IMR-90 (cell line): ENCODE results near the gene NDUFAF2. TPM values are rescaled to one million over a fixed set of nuclear protein-coding genes. Genes with fewer than 3 reads are reported as not detected.

Experiments used
- ATAC-seq: fragments of 200-7000 bp; cut with Tn5 transposase; 2 replicates; pipeline ENCODE4 v1.9.1; 2020; ENCODE audit warnings: low read depth, mild to moderate bottlenecking, moderate library complexity
- BruUV-seq: library from RNA; stranded (reverse); fragments of 400-500 nt; replicated peaks from 2 replicates; lab custom pipeline; 2021; lab: Mats Ljungman, UMichigan
- CTCF ChIA-PET: fragments of 300-600 bp; formaldehyde crosslinking; extraction: SDS; loops from one replicate; lab custom pipeline; 2021; ENCODE audit warnings: antibody characterized with exemption; lab: Yijun Ruan, JAX
- POLR2A ChIA-PET: fragments of 300-600 bp; sonication (Branson Sonifier 250); formaldehyde crosslinking; loops from one replicate; lab custom pipeline; 2022; ENCODE audit warnings: antibody characterized with exemption; ENCODE audit not compliant: unreplicated experiment; lab: Charles Lee
- DNase-seq: peaks from one replicate; pipeline ENCODE4 v3.0.0; 2013
- H2AFZ ChIP-seq: replicated peaks from 2 replicates; pipeline ENCODE3; 2013; ENCODE audit warnings: low read length, mild to moderate bottlenecking; ENCODE audit not compliant: poor library complexity
- H2AK5ac ChIP-seq: 2 replicates; pipeline ENCODE4 v1.6.1; 2013; ENCODE audit warnings: low read depth, low read length, inconsistent platforms
- H2AK9ac ChIP-seq: replicated peaks from 2 replicates; pipeline ENCODE3; 2013; ENCODE audit warnings: mild to moderate bottlenecking, low read depth, low read length, moderate library complexity; ENCODE audit not compliant: poor library complexity
- H2BK120ac ChIP-seq: 2 replicates; pipeline ENCODE4 v1.6.1; 2013; ENCODE audit warnings: low read depth, low read length, inconsistent platforms
- H2BK15ac ChIP-seq: 3 replicates; pipeline ENCODE4 v1.6.1; 2013; ENCODE audit warnings: low read depth, low read length, inconsistent platforms
- H2BK20ac ChIP-seq: 2 replicates; pipeline ENCODE4 v1.6.1; 2013; ENCODE audit warnings: low read depth, mild to moderate bottlenecking, inconsistent platforms, low read length, moderate library complexity
- H2BK5ac ChIP-seq: 2 replicates; pipeline ENCODE4 v1.6.1; 2013; ENCODE audit warnings: mild to moderate bottlenecking, low read depth, low read length, inconsistent platforms; ENCODE audit not compliant: poor library complexity, severe bottlenecking
- H3K14ac ChIP-seq: replicated peaks from 2 replicates; pipeline ENCODE4 v1.6.1; 2013; ENCODE audit warnings: low read depth, low read length, inconsistent platforms
- H3K18ac ChIP-seq: 2 replicates; pipeline ENCODE4 v1.6.1; 2013; ENCODE audit warnings: low read depth, low read length, control low read depth
- H3K23ac ChIP-seq: 2 replicates; pipeline ENCODE4 v1.6.1; 2013; ENCODE audit warnings: low read depth, low read length, inconsistent platforms
- H3K27ac ChIP-seq: 2 replicates; pipeline ENCODE4 v1.5.1; 2013; ENCODE audit warnings: mild to moderate bottlenecking, control low read depth, low read length; ENCODE audit not compliant: insufficient read depth
- H3K27me3 ChIP-seq: 2 replicates; pipeline ENCODE4 v1.6.1; 2013; ENCODE audit warnings: low read length; ENCODE audit not compliant: control insufficient read depth, insufficient read depth
- H3K36me3 ChIP-seq: 2 replicates; pipeline ENCODE4 v1.6.1; 2013; ENCODE audit warnings: low read length, mixed read lengths; ENCODE audit not compliant: control insufficient read depth, insufficient read depth
- H3K4ac ChIP-seq: 2 replicates; pipeline ENCODE4 v1.6.1; 2013; ENCODE audit warnings: low read depth, low read length, inconsistent platforms
- H3K4me1 ChIP-seq: 2 replicates; pipeline ENCODE4 v1.6.1; 2013; ENCODE audit warnings: low read length, mixed read lengths; ENCODE audit not compliant: control insufficient read depth, insufficient read depth
- H3K4me2 ChIP-seq: 2 replicates; pipeline ENCODE4 v1.6.1; 2013; ENCODE audit warnings: low read depth, mild to moderate bottlenecking, control low read depth, low read length, moderate library complexity
- H3K4me3 ChIP-seq: 2 replicates; pipeline ENCODE4 v1.5.1; 2013; ENCODE audit warnings: low read depth, mild to moderate bottlenecking, control low read depth, low read length, moderate library complexity; ENCODE audit not compliant: insufficient read depth
- H3K56ac ChIP-seq: 2 replicates; pipeline ENCODE4 v1.6.1; 2013; ENCODE audit warnings: low read length, inconsistent platforms; ENCODE audit not compliant: insufficient read depth; ENCODE audit errors: extremely low read depth
- H3K79me1 ChIP-seq, 2 experiments: 2 replicates each; pipeline ENCODE4 v1.6.1; 2013; ENCODE audit warnings: low read length in 2 of 2, inconsistent platforms in 1 of 2, low read depth in 1 of 2
- H3K9ac ChIP-seq: 2 replicates; pipeline ENCODE4 v1.6.1; 2013; ENCODE audit warnings: low read depth, low read length, control low read depth
- H3K9me1 ChIP-seq: 2 replicates; pipeline ENCODE4 v1.6.1; 2013; ENCODE audit warnings: low read length, inconsistent platforms; ENCODE audit not compliant: insufficient read depth
- H3K9me3 ChIP-seq: 2 replicates; pipeline ENCODE4 v1.6.1; 2013; ENCODE audit warnings: low read length; ENCODE audit not compliant: control insufficient read depth, insufficient read depth
- H4K20me1 ChIP-seq: 2 replicates; pipeline ENCODE4 v1.6.1; 2013; ENCODE audit warnings: low read length, inconsistent platforms; ENCODE audit not compliant: insufficient read depth
- H4K5ac ChIP-seq: 2 replicates; pipeline ENCODE4 v1.6.1; 2013; ENCODE audit warnings: mild to moderate bottlenecking, low read depth, low read length, control low read depth
- H4K8ac ChIP-seq, 2 experiments: 2 replicates each; pipeline ENCODE4 v1.6.1; 2013; ENCODE audit warnings: low read depth in 2 of 2, low read length in 2 of 2, control low read depth in 1 of 2, inconsistent platforms in 1 of 2
- H4K91ac ChIP-seq: 2 replicates; pipeline ENCODE4 v1.6.1; 2013; ENCODE audit warnings: low read depth, low read length, inconsistent platforms; ENCODE audit not compliant: insufficient read depth
- BHLHE40 ChIP-seq: fragments of 150-350 bp; IDR thresholded peaks from 2 replicates; pipeline ENCODE4 v1.6.1; 2016; ENCODE audit warnings: mild to moderate bottlenecking, low read depth, low read length
- CEBPB ChIP-seq: IDR thresholded peaks from 2 replicates; pipeline ENCODE4 v1.6.1; 2012; ENCODE audit warnings: low read depth, low read length, improper control_type of control experiment
- CHD1 ChIP-seq: IDR thresholded peaks from 2 replicates; pipeline ENCODE4 v1.6.1; 2012; ENCODE audit warnings: low read depth, low read length, improper control_type of control experiment
- CTCF ChIP-seq: conservative IDR thresholded peaks from 2 replicates; pipeline ENCODE4 v1.5.1; 2012; ENCODE audit warnings: mild to moderate bottlenecking, low read depth, low read length, improper control_type of control experiment
- ELK1 ChIP-seq: fragments of 150-350 bp; IDR thresholded peaks from 2 replicates; pipeline ENCODE4 v1.6.1; 2016; ENCODE audit warnings: low read depth, mild to moderate bottlenecking, low read length, moderate library complexity, borderline replicate concordance
- FOS ChIP-seq: fragments of 150-350 bp; IDR thresholded peaks from 2 replicates; pipeline ENCODE4 v1.6.1; 2016; ENCODE audit warnings: low read depth, low read length
- MAFK ChIP-seq: IDR thresholded peaks from 2 replicates; pipeline ENCODE4 v1.6.1; 2012; ENCODE audit warnings: low read depth, low read length, improper control_type of control experiment
- MAZ ChIP-seq: IDR thresholded peaks from 2 replicates; pipeline ENCODE4 v1.6.1; 2012; ENCODE audit warnings: low read depth, mild to moderate bottlenecking, low read length, improper control_type of control experiment, moderate library complexity, borderline replicate concordance
- MXI1 ChIP-seq: IDR thresholded peaks from 2 replicates; pipeline ENCODE4 v1.6.1; 2012; ENCODE audit warnings: low read depth, mild to moderate bottlenecking, low read length, moderate library complexity, borderline replicate concordance
- NFE2L2 ChIP-seq: fragments of 150-350 bp; IDR thresholded peaks from 2 replicates; pipeline ENCODE4 v1.6.1; 2016; ENCODE audit warnings: low read depth, mild to moderate bottlenecking, low read length
- POLR2A ChIP-seq: IDR thresholded peaks from 2 replicates; pipeline ENCODE4 v1.6.1; 2012; ENCODE audit warnings: mild to moderate bottlenecking, low read depth, low read length
- RAD21 ChIP-seq: IDR thresholded peaks from 2 replicates; pipeline ENCODE4 v1.6.1; 2012; ENCODE audit warnings: low read length, improper control_type of control experiment
- RCOR1 ChIP-seq: IDR thresholded peaks from 2 replicates; pipeline ENCODE4 v1.6.1; 2012; ENCODE audit warnings: mild to moderate bottlenecking, low read length, improper control_type of control experiment; ENCODE audit not compliant: insufficient replicate concordance
- RFX5 ChIP-seq: IDR thresholded peaks from 2 replicates; pipeline ENCODE4 v1.8.0; 2012; ENCODE audit warnings: low read depth, mild to moderate bottlenecking, low read length, moderate library complexity
- SMC3 ChIP-seq: fragments of 150-350 bp; IDR thresholded peaks from 2 replicates; pipeline ENCODE4 v1.6.1; 2016; ENCODE audit warnings: low read depth, mild to moderate bottlenecking, antibody characterized with exemption, low read length, moderate library complexity
- USF2 ChIP-seq: fragments of 150-350 bp; IDR thresholded peaks from 2 replicates; pipeline ENCODE4 v1.6.1; 2017; ENCODE audit warnings: mild to moderate bottlenecking, antibody characterized with exemption, low read length, low read depth
- WGBS, 2 experiments: methylation state at CpG; one replicate each; pipeline versions ENCODE4 v1.1.5 to v1.1.7; 2013; ENCODE audit warnings: missing lambda C conversion rate in 2 of 2; ENCODE audit not compliant: insufficient read length in 1 of 2; ENCODE audit errors: extremely low coverage in 2 of 2; 5-methylcytosine and 5-hydroxymethylcytosine counted together
- dilution Hi-C: fragments of 300-500 bp; cut with HindIII; formaldehyde crosslinking; loops from one replicate; pipeline ENCODE4 v1.14.3; 2018; ENCODE audit warnings: low sequenced_read_pairs; ENCODE audit not compliant: unreplicated experiment
- in situ Hi-C: fragments of 300-500 bp; cut with MboI; formaldehyde crosslinking; loops from 3 replicates; pipeline ENCODE4 v1.14.3; 2019; ENCODE audit warnings: low sequenced_read_pairs, inconsistent platforms, mixed read lengths
- intact Hi-C: fragments of 100-400 bp; cut with micrococcal nuclease; formaldehyde crosslinking; loops from 2 replicates; pipeline ENCODE4 v1.10.0; 2022
- polyA plus RNA-seq, 3 experiments: library from polyadenylated mRNA; depleted of rRNA; stranded (reverse); fragments of >200 nt; gene quantifications; 2 replicates each; pipeline ENCODE4 v1.2.3, GENCODE V29; 2012; ENCODE audit warnings: low replicate concordance in 1 of 3
- total RNA-seq: library from RNA; depleted of rRNA; stranded (reverse); fragments of >200 nt; gene quantifications from 2 replicates; pipeline ENCODE4 v1.2.3, GENCODE V29; 2012

Gene NDUFAF2
- total and polyA plus RNA-seq, 2 of the 4 experiments (the other 2 are of a cell fraction): 11.8 to 24.7 TPM

- ChIA-PET POLR2A (no interaction called here), CTCF (no interaction called here)
- TF ChIP-seq FOS: no peak
- no peak for TF ChIP-seq CHD1
- no peak for TF ChIP-seq MAFK
- no peak for TF ChIP-seq RCOR1
- no peak for TF ChIP-seq MXI1
- TF ChIP-seq USF2: no peak
- no peak for TF ChIP-seq SMC3
- TF ChIP-seq BHLHE40: no peak
- TF ChIP-seq CEBPB: no peak
- no peak for TF ChIP-seq POLR2A
- TF ChIP-seq RAD21: no peak
- no peak for TF ChIP-seq RFX5
- no peak for TF ChIP-seq NFE2L2
- no peak for TF ChIP-seq CTCF
- TF ChIP-seq ELK1: no peak
- TF ChIP-seq MAZ: no peak
- Histone ChIP-seq H2AK9ac (no peak overlapping the region), H3K4me1 (no peaks in the 10 kb centered on the region), H3K18ac (no peak overlapping the region), H2BK5ac (no peak overlapping the region), H4K20me1 (no peaks in the 10 kb centered on the region; the same call in 1 of the 2 replicates), H3K56ac (no peak overlapping the region), H3K4me2 (no peak overlapping the region), H3K9me3 (no peaks in the 10 kb centered on the region), H3K4ac (no peak overlapping the region), H3K9me1 (no peaks in the 10 kb centered on the region; the same call in 1 of the 2 replicates), H3K27ac (no peak overlapping the region), H3K9ac (no peak overlapping the region), H2BK120ac (no peak overlapping the region), H4K91ac (no peak overlapping the region), H2AK5ac (no peak overlapping the region), H3K23ac (no peak overlapping the region), H4K8ac (no peak overlapping the region), H4K5ac (no peak overlapping the region), H3K36me3 (no peaks in the 10 kb centered on the region), H2AFZ (no peak overlapping the region), H2BK20ac (no peak overlapping the region), H3K14ac (no peak overlapping the region), H3K79me1 (peaks cover 0 to 3% of the 10 kb centered on the region in 2 experiments; a peak in 1 of 4 replicates), H3K27me3 (no peaks in the 10 kb centered on the region), H2BK15ac (no peak overlapping the region), H3K4me3 (no peak overlapping the region)
- DNase-seq (no peak), ATAC-seq (no peak)
- BruUV-seq: no TSS peak
- intact Hi-C loops: no loop called here
- in situ Hi-C loops: no loop called here
- dilution Hi-C loops: no loop called here
- 100% methylated on average over 1 of the region's 1 CpG; no CpG with 5 or more reads in 1 of the 2 experiments for WGBS, 2 experiments
Measured at GRCh38 chr5:61137835-61138234, 192.8 kb downstream of the NDUFAF2 start.
